Measurements from ENCODE around the gene TTLL3.

Gene TTLL3

GRCh38 chr3:9780910-9781309 is 29.2 kb upstream of the TTLL3 start:
- no peak for DNase-seq (ENCODE audit: low read depth in 2 of 2)

DNA sequence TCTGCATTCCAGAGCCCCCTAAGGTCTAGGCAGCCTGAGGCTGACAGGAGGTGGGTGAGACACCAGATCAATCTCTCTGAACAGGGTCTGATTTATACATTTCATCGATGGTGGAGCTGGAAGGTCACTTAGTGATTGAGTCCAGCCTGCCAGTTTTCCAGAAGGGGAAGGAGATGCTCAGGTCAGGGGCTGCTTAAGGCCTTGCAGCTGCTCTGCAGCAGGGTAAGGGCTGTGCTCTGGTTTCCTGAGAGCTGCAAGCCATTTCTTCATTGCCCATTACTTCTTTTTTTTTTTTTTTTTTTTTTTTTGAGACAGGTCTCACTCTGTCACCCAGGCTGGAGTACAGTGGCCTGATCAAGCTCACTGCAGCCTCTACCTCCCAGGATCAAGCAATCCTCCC is 28.5 kb upstream of the TTLL3 start:
- DNase-seq (ENCODE audit: low read depth in 2 of 2) = no peak

GRCh38 chr3:9781978-9782603 is 28.0 kb upstream of the TTLL3 start:
- DNase-seq (ENCODE audit: low read depth in 2 of 2) = no peak

- no peak for DNase-seq (ENCODE audit: low read depth in 2 of 2)
Observed at GRCh38 chr3:9782770-9783169, 27.3 kb upstream of the TTLL3 start.

- DNase-seq (ENCODE audit: low read depth in 2 of 2) = no peak
Observed at GRCh38 chr3:9783954-9784353, 26.1 kb upstream of the TTLL3 start.

DNA sequence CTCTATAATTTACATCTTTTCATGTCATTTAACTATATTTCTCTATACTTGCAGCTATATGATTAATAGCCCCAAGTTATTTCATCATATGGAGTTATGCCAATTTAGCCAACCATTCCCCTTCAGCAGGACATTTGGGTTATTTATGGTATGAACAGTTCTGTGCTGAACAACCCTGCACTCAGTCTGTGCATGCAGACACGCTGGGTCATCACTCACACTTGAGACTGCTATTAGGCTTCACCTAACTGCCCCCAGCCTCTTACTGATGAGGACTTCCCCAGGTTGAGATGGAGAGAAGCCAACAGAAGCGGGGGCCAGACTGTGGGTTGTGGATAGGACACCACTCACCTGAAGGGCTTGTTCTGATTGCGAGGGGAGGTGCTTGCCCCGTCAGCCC is 25.1 kb upstream of the TTLL3 start:
- DNase-seq (ENCODE audit: low read depth in 2 of 2) = no peak

- no peak for DNase-seq (ENCODE audit: low read depth in 2 of 2)
Observed at GRCh38 chr3:9785602-9786001, 24.5 kb upstream of the TTLL3 start.

DNA sequence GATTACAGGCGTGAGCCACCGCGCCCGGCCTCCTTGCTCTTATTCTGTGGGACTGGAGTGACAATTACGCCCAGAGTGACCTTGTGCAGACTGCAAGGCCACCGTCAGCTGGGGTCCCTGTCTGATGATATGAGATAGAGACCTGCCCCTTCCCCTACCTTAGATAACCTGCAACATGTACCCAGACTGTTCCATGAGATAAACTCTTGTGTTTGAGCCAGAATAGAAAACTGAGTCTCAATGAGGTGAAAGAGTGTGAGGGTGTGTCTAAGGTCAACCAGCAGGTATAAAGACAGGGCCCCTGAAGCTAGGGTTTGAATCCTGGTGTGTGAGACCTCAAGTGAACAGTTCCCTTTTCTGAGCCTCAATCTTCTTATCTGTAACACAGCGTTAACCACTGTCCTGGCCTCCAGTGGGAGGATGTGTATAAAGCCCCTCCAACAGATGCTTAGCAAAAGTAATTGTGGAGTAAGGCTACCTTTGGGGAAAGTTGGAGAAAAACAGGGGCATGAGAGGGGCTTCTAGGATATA is 23.8 kb upstream of the TTLL3 start:
- DNase-seq (ENCODE audit: low read depth in 2 of 2) = no peak

- DNase-seq (ENCODE audit: low read depth in 2 of 2) = no peak
Observed at GRCh38 chr3:9786825-9787669, 23.0 kb upstream of the TTLL3 start.

DNA sequence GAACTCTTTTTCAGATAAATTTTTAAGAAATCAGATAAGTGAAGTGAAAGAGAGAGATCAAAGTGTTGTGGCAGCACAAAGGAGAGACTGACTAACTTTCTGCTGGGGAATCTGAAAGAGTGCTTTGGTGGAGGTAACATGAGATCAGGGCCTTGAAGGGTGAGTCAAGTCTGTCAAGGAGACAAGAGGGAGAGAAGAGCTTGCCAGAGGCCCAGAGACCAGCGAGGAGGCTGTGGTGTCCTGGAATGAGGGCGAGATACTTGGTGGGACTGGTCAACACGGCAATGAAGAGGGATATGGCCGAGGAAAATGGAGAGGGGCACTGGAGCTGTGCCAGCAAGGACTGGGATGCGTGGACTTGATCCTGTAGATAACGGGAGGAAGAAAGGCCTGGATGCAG is 22.3 kb upstream of the TTLL3 start:
- DNase-seq (ENCODE audit: low read depth in 2 of 2) = no peak

GRCh38 chr3:9791127-9791526 is 18.9 kb upstream of the TTLL3 start:
- no peak for DNase-seq (ENCODE audit: low read depth in 2 of 2)

DNA sequence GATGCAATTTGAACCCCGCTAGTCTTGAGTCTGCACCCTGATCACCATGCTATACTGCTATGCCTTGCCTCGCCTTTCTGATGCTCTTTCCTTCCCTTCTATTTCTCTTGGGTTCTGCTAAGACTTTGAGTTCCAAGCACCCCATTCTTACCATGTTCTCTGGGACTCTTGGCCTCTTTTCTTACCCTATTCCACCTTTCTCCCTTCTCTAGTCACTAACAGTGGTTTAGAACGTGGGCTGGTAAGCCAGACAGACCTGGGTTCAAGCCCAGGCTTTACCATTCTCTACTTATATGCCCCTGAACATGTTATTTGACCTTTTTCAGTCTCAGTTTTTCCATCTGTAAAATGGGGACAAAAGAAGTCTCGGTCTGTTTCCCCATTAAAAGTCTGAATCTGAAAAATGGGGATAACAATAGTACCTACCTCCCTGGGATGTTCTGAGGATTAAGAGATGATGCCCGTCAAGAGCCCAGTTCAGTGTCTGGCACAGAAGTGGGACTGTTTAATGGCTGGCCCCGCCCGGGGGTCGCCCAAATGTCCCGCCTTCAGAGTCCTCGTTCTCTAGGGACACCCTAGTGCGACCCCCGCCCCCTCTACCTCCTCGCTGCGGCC is 18.2 kb upstream of the TTLL3 start:
- no peak for DNase-seq (ENCODE audit: low read depth in 2 of 2)

DNA sequence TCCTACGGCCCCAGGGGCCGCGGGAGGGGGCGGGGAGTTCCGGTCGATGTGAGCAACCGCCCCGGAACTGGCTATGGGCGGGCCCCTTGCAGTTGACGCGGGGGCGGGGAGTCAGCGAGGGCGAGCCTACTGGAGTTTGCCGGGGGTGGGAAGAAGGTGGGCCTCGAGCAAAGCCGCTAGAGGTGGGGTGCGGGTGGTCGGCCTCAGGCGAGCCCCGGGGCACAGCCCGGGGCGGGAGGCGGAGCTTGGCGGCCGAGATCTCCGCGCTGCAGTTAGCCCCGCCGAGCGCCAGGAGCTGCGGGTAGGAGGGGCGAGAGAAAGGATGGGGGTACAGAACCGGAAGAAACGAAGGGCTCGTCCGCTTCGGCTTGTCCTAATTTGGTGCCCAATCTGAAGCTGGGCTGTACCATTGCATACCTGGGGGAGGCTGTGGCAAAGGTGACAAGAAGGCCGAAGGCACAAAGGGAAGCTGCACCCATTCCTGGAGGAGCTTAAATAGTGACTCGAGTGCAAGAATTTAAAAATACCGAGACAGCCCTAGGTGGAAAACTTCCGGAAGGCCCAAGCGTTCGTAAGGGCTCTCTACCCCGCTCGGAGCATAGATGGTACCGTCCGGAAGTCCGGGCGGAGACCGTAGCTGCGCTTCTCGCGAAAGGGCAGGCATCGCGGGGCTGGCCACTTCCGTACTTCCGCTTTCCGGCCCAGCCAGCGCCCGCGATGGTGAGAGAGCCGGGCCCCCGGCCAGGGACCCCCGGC is 17.5 kb upstream of the TTLL3 start, which contains the start of the genes ARPC4 and TADA3:
TSS of gene ARPC4 (plus strand) at position 678 of the 756 bp plus-strand sequence. CDS start at position 718, 40 bp downstream.
TSS of gene TADA3 (minus strand) at position 69 of the 756 bp plus-strand sequence. CDS start 1,007 bp downstream, outside the sequence.
- DNase-seq (ENCODE audit: low read depth in 2 of 2) = peak; percentile 88

DNA sequence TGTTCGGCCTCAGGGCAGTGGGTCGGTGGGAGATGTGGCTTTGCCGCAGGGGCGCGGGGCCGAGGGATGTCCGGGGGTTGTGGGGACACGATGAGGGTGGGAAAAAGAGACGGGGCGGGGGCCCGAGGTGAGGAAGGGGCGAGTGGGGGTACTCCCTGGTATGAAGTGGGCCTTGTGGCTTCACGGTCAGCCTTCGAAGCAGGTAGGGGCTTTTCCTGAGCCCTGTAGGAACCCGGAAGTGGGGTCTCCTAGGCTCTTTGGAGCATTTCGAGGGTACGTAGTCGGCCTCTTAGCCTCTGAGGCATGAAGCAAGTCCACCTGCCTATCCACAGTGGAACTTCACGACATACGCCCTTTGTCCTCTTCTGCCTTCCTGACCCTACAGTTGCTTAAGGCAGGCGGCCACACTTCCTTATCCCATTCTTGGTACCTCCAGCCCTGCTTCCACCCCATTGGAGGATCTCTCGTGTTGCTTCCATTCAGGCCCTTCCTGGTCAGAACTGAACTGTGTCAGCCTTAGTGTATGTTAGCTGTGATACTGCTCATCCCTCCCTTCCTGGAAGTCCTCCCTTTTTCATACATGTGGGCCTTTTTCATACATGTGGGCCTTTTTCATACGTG is 16.8 kb upstream of the TTLL3 start:
- no peak for DNase-seq (ENCODE audit: low read depth in 2 of 2)

DNA sequence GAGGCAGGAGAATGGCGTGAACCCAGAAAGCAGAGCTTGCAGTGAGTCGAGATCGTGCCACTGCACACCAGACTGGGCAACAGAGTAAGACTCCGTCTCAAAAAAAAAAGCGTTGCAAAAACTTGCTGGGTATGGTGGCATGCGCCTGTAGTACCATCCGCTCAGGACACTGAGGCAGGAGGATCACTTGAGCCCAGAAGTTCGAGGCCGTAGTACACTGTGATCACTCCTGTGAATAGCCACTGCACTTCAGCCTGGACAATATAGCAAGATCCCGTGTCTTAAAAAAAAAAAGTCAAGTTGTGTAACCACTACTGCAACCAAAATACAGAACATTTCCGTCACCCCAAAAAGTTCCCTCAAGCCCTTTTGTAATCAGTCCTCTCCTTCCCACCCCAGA is 15.7 kb upstream of the TTLL3 start:
- no peak for DNase-seq (ENCODE audit: low read depth in 2 of 2)

DNA sequence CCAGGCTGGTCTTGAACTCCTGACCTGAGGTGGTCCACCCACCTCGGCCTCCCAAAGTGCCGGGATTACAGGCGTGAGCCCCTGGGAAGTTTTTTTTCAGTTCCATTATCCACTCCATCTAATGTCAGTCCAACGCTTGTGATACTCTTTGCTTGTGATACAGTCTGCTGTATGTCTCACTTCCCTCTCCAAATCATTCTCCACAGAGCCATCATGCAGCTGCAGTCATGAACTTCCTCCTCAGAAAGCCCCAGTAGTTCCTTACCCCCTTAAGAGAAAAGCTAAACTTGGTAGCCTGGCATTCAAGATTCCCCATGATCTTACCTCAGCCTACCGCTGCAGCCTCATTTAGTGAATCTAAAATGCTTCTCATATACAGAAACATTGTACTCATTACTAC is 14.9 kb upstream of the TTLL3 start:
- DNase-seq (ENCODE audit: low read depth in 2 of 2) = no peak

GRCh38 chr3:9797196-9797945 is 12.7 kb upstream of the TTLL3 start:
- DNase-seq (ENCODE audit: low read depth in 2 of 2) = no peak

GRCh38 chr3:9800529-9800928 is 9.5 kb upstream of the TTLL3 start:
- no peak for DNase-seq (ENCODE audit: low read depth in 2 of 2)

DNA sequence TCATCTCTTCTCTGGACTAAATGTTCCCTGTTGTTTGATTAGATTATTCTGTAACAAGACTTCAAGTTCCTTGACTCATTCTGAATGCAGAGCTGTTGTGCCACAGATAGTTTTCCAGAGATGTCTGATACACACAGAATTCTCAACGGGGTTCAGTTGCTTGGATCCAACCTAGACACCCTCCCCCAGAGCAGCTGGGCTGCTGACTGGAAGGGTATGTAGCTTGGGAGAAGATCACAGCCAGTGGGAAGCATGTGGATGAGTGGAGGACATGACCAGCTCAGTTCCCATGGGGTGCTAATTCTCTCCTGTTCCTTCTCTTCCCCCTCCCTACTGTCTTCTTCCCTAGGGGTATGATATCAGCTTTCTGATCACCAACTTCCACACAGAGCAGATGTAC is 6.6 kb upstream of the TTLL3 start:
- DNase-seq (ENCODE audit: low read depth in 2 of 2) = no peak

GRCh38 chr3:9804996-9805395 is 5.1 kb upstream of the TTLL3 start:
- no peak for DNase-seq (ENCODE audit: low read depth in 2 of 2)

GRCh38 chr3:9806137-9806536 is 3.9 kb upstream of the TTLL3 start:
- no peak for DNase-seq (ENCODE audit: low read depth in 2 of 2)

All from stimulated activated CD8-positive, alpha-beta memory T cell treated with anti-CD3 and anti-CD28 coated beads, Interleukin-15, amount 100 ng/mL, for 48 hours (primary cell).